ENCODE data around the gene SPATA13.

SPATA13 gene

GRCh38 chr13:24276306-24276705 lies 115.8 kb downstream of the SPATA13 start:
- no peak for TF ChIP-seq USF1 (IDR thresholded peaks at IDR 0.05)
- no peak for TF ChIP-seq TEAD4 (IDR thresholded peaks at IDR 0.05)
- no peak for TF ChIP-seq YY1 (IDR thresholded peaks at IDR 0.05; ENCODE audit: low read depth)
- TF ChIP-seq FOXM1 (IDR thresholded peaks at IDR 0.05; ENCODE audit: borderline replicate concordance, low read depth), result no peak
- TF ChIP-seq EP300 (IDR thresholded peaks at IDR 0.05; ENCODE audit: borderline replicate concordance), result no peak
- no peak for TF ChIP-seq REST (IDR thresholded peaks at IDR 0.05; ENCODE audit: low read depth)
- TF ChIP-seq RAD21 (IDR thresholded peaks at IDR 0.05; ENCODE audit: low read depth), result no peak
- TF ChIP-seq TCF12 (IDR thresholded peaks at IDR 0.05; ENCODE audit: low read depth), result no peak
- TF ChIP-seq ZBTB7A (IDR thresholded peaks at IDR 0.05; ENCODE audit: low read depth), result no peak
- TF ChIP-seq EGR1 (IDR thresholded peaks at IDR 0.05), result no peak
- no peak for TF ChIP-seq CREB1 (IDR thresholded peaks at IDR 0.05; ENCODE audit: low read depth)
- TF ChIP-seq TAF1 (IDR thresholded peaks at IDR 0.05; ENCODE audit: low read depth), result no peak
- no peak for TF ChIP-seq MAX (IDR thresholded peaks at IDR 0.05)
- TF ChIP-seq CEBPB (IDR thresholded peaks at IDR 0.05), result no peak
- no peak for TF ChIP-seq NFIC (IDR thresholded peaks at IDR 0.05)

GRCh38 chr13:24276861-24277260 lies 116.3 kb downstream of the SPATA13 start:
- TF ChIP-seq EP300 (IDR thresholded peaks at IDR 0.05; ENCODE audit: borderline replicate concordance) (no peak), REST (IDR thresholded peaks at IDR 0.05; ENCODE audit: low read depth) (no peak), CEBPB (IDR thresholded peaks at IDR 0.05) (no peak), RAD21 (IDR thresholded peaks at IDR 0.05; ENCODE audit: low read depth) (no peak), MAX (IDR thresholded peaks at IDR 0.05) (no peak), TCF12 (IDR thresholded peaks at IDR 0.05; ENCODE audit: low read depth) (no peak), YY1 (IDR thresholded peaks at IDR 0.05; ENCODE audit: low read depth) (no peak), USF1 (IDR thresholded peaks at IDR 0.05) (no peak), TEAD4 (IDR thresholded peaks at IDR 0.05) (no peak), FOXM1 (IDR thresholded peaks at IDR 0.05; ENCODE audit: borderline replicate concordance, low read depth) (no peak), ZBTB7A (IDR thresholded peaks at IDR 0.05; ENCODE audit: low read depth) (no peak), TAF1 (IDR thresholded peaks at IDR 0.05; ENCODE audit: low read depth) (no peak), CREB1 (IDR thresholded peaks at IDR 0.05; ENCODE audit: low read depth) (no peak), EGR1 (IDR thresholded peaks at IDR 0.05) (no peak), NFIC (IDR thresholded peaks at IDR 0.05) (no peak)

GRCh38 chr13:24277761-24278160 lies 117.2 kb downstream of the SPATA13 start:
- no peak for TF ChIP-seq CEBPB (IDR thresholded peaks at IDR 0.05)
- no peak for TF ChIP-seq TEAD4 (IDR thresholded peaks at IDR 0.05)
- TF ChIP-seq TCF12 (IDR thresholded peaks at IDR 0.05; ENCODE audit: low read depth), result no peak
- TF ChIP-seq REST (IDR thresholded peaks at IDR 0.05; ENCODE audit: low read depth), result no peak
- no peak for TF ChIP-seq ZBTB7A (IDR thresholded peaks at IDR 0.05; ENCODE audit: low read depth)
- no peak for TF ChIP-seq TAF1 (IDR thresholded peaks at IDR 0.05; ENCODE audit: low read depth)
- TF ChIP-seq EP300 (IDR thresholded peaks at IDR 0.05; ENCODE audit: borderline replicate concordance), result no peak
- TF ChIP-seq NFIC (IDR thresholded peaks at IDR 0.05), result no peak
- no peak for TF ChIP-seq RAD21 (IDR thresholded peaks at IDR 0.05; ENCODE audit: low read depth)
- TF ChIP-seq YY1 (IDR thresholded peaks at IDR 0.05; ENCODE audit: low read depth), result no peak
- no peak for TF ChIP-seq USF1 (IDR thresholded peaks at IDR 0.05)
- TF ChIP-seq MAX (IDR thresholded peaks at IDR 0.05), result no peak
- no peak for TF ChIP-seq FOXM1 (IDR thresholded peaks at IDR 0.05; ENCODE audit: borderline replicate concordance, low read depth)
